NCI-H2081 (cell line): ENCODE data around the gene AHCYL1.

ENCODE experiments used
- DNase-seq, 2 experiments: peaks; one replicate each; lab custom pipeline; 2025; lab: John Stamatoyannopoulos, UW

The AHCYL1 gene

DNA sequence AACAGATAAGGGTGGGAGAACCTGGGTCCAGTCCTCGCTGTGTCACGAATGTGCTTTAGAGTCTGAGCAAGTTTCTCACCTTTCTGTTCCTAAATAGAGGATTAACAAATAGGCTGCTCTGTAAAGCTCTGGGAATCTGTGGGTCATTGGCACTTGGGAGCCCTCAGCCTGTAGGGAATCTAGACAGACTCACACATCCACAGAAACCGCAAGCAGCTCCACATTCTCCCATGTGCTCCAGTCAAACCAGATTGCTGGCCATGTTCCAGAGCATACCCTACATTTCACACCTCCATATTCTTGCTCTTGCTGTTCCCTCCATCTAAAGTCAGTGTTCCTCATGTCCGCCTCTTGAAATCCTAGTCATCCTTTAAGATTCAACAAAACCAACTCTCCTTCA, 7.8 kb upstream of the AHCYL1 start:
- no peak for DNase-seq

DNA sequence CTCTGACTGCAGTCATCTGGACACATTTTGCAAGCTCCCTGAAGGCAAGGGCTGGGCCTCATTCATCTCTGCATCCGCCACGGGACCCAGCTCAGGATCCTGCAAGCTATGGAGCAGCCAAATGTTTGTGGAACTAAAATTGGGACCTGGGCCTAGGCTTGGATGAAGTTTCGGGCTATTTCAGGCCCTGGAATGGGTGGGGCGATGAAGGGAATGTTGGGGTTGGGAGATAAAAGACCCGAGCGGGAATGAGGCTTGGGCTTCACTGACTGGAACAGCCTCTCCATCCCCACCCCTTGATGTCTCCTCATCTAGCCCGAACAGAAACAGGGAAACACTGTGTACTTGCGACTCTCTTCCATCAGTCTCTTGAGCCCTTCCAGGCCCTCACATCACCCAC, 7.3 kb upstream of the AHCYL1 start:
- DNase-seq = no peak

DNA sequence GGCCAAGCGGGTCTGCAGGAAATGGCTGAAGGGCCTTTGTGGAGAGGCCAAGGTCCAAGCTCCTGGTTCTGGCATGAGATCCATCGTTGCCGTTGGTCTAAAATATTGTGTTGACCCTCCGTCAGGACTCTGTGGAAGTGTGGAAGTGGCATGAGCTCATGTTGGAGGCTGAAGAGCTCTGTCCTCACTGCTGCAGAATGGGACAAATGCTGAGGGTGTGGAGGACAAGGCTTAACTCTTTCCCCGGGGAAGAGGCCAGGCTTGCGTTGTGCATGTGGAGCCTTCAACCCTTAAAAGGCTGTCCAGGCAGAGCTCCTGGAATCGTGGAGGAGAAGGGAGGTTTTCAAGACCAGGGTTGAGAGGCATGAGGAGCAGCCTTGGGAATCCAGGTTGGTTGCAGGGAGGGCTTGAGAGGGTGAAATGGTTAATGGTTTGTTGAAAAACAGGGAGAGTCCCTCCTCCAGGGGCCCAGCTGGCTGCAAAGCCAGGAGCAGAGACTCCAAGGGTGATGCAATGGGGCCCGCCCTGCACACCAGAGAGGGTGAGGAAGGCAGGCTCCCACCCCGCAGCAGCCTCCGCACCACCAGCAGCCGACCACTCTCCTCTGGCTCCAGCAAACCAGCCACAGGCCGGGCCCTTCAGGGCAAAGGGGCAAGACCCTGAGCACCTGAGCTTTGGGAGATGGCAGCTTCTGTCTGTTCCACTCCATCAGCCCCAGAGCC, 6.7 kb upstream of the AHCYL1 start:
- no peak for DNase-seq

DNA sequence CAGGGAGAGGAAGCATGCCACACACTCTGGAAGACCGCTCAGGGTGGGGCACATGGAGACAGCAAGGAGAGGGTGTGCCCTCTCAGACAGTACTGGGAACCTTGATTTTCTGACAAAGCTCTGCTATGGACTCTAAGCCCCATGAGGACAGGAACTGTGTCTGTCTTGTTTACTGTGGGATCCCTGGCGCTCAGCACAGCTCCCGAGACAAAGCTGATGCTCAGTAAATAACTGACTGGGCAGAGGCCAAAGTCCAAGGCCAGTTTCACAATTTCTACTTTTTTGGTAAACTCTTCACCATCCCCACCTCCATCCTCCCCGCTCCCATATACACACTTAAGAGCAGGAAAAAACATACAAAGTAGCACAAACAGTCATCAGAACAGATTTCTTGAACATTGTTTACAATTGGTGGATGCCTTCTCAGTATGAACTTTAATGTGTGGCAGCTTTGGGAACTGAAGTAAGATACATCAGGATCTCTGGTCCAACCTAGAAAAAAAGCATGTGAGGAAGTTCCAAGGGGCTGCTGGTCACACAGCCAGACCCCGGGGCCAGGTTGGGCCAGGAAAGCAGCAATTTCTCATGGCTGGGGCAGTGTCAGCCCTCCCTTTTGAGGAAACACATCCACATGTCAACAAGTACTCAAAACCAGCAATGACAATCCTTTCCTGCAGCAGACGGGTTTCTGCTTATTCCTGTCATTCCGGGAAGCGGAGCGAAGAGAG, 5.6 kb upstream of the AHCYL1 start:
- no peak for DNase-seq

DNA sequence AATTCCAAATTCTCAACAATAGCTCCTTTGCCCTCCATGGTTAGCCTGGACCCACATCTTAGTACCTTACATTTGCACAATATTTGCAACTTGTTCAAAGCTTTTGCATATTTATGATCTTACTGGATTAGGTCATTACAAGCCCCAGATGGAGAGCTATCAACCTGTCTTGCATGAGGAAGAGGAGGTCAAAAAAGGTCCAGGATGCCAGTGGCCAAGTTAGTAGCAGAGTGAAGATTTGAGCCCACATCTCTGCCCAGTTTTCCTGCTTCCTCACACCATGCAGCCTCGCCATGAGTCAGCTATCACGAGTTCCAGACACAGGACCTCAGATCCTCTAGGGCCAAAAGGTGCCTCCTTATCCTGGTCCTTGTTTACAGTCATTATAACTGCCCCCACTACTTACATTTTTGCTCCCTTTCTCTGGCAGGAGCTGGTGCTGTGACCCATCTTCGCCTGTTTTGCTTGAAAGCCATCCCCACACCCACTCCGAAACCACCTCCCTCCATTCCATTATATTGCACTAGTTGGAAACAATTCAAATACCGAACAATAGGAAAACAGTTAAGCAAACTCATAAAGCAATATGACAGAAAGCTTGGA, 5.0 kb upstream of the AHCYL1 start:
- no peak for DNase-seq

DNA sequence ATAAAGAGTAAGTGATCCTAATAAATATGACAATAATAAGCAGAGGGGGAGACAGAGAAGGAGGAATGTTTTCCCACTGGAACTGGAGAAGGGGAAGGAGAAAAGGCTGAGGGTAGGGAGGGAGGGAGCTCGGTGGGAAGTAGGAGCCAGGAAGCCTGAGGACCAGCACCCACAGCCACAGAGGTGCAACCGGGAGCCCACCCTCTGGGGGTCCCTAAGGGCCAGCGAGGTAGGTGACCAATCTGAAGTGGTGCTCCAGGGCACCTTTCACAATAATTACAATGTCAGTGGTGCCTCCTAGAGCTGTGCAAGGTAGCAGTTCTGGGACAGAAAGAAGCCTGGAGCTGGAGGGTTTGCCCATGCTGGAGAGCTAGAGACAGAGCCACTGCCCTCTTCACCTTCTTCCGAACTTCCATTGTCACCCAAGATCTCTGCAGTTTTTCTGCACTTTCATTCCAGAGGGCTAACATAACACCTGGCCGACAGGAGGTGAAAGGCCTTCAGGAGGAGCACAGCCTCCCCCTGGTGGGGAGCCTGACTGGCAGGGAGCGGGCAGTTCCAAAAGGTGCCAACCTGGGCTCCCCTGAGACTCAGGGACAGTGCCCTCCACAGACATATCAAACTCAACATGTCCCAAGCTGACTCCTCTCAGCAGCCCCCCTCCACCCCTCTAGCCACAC, 4.1 kb upstream of the AHCYL1 start:
- no peak for DNase-seq

DNA sequence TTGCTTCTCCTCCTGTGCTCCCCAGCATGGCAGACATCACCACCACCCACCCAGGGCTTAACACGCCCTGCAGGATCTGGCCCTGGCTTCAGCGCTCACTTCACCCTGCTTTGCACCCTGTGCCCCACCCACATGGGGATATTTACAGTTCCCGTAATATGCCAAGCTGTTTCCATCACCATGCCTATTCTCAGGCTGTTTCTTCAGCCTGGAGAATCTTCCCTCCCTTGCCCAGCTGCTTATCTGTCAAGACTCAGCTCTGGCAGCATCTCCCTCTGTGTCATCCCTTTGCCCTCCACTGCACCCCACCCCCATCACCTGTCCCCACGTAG, 3.6 kb upstream of the AHCYL1 start:
- DNase-seq = no peak

DNA sequence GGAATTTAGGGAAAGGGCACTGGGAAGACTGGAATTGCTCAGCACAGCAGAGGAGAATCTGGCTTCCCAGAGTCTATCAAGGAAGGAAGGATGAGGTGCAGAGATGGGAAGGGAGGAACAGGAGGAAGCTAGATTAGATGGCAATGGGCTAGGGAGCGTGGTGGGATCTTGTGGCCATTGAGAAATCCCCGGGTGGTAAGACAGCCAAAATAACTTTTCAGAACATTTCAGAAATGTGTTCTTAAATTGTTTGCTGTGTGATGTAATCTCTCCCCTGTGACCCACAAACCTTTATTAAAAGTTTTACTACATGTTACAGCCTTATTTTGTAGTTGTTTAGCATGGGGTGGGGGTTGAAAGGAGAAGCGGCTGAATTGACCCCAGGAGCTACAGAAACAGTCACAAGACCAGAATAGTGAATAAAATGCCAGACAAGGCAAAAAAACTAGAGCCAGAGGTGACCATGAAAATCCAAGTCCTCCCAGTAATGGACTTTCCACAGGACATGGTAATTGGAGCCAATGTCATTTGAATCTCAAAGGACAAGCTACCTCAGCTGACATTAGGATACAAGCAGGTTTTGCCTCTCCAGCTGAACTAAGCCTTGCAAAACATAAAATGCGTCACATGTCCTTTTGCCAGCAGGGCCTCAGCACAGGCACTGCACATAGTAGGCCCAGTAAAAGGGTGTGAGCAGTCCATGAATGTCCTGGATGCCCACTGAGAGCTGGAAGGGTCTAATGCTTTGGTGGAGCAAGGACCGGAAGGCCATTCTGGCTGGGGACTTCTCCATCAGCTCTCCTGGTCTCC, 980 bp upstream of the AHCYL1 start:
- no peak for DNase-seq

DNA sequence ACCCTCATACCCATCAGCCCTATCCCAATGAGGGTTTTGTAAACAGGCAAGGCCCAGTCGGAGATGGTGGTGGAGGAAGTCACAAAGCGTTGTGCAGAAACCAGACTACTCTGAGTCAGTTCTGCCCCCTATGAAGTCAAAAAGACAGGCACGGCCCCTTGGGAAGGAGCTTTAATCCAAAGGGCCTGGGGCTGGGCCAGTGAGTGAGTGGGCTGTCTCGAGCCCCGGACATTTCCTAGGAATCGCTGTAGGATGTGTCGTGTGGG, 442 bp upstream of the AHCYL1 start:
- no peak for DNase-seq

DNA sequence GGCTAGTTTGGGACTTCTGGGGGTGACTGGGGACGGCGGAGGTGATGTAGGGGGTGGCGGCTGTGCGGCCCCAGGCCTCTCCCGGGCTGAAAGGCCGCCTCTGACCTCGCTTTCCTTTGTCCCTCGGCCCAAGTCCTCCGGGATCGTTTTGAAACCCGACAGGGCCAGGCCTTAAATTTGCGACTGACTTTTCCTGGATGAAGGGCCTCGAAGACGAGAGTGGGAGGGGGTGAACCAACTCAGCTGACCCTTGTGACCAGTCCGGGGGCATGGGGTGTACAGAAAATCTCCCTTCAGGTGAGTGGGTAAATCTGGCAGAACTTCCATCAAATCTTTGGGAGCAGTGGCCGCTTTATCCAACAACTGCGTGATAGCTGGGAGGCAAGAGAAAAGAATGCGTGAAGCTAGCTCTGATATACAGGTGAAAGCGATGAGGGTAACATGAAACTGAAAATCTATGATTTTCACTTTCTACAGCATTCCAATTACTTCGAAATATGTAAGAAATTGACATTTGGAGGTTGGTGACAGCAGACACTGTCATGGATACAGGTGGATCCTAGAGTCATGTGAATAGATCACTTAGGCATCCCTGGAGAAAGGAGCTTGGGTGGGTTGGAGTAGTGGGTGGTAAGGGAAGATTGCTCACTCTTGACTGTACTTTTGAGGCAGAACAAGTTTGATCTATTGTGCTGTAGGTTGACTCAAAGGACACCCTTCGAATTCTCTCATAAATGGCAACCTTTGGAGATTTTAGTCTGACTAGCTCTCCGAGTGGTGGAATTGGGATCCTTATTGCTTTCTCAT, 885 bp downstream of the AHCYL1 start:
- DNase-seq = no peak

DNA sequence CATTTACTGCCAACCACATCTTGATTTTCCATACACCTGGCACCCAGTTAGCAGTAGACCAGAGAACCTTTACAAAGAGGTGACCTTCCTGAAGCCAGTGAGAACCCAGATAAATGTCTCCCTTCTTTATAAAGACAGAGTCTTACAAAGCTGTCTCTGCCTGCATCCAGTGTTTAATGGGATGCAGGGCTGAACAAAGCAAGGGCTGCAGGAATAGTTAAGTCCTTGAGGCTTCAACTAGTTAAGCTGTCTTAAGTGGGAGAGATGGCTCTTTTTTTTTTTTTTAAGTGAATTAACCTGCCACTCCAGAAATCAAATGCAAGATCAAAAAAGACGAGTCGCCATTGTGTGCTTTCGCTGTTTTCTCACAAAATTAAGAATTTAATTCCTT, 1.5 kb downstream of the AHCYL1 start:
- no peak for DNase-seq

DNA sequence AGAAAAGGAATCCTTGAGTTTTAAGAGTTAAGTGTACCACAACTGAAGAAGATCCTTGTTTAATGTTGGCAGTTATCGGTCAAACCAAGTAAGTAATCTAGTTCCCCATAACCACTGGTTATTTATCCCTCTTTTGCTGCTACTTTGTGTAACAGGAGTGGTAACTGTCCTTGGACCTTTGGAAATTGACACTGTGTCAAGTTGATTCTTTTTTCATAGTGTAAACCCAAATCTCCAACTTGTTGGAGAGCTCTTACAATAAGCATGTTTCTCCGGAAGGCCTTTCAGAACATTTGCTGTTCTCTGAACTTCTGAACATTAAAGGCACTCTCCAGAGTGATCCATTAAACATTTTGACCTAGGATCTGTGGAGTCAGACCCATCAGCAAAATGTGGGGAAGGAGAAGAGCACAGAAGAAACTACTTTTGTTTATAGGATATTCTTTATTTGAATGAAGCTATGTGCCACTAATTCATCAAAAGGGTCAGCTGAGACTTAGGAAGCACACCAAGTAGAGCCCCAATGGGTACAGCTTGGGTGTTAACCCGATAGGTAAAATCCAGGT, 3.9 kb downstream of the AHCYL1 start:
- no peak for DNase-seq

DNA sequence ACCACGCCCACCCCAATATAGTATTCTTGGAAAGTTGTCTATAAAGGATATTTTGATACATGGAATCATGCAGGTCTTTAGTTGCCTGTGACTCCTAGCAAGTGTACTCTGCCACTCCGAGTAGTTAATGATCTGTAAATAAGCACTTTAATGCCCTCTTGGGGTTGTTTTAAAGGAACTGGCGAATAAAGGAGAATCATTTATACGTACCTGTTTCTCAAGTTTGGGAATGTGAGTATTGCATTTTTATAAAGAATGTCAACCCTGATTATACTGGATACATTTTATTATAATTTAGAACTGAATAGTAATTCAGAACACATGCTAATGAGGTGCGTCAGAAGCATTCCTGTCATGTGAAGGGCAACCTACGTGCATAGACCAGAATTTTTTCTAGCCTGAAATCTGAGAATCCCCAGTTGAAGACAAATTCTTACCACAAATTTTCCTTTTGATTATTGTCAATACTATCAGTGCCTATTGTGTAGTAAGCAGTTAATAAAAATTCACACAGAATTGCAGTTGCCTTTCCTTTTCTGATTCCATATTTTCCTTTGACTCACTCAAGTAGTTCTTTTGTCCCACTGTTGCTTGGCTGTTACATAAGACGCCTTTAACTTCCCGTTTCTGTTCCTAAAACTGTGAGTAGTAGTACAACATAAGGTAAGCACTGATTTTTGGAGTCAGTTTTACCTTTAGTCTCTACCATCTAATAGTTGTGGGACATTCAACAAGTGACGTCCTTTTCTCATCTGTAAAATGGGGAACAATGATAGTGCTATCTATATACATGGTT, 5.1 kb downstream of the AHCYL1 start:
- no peak for DNase-seq

DNA sequence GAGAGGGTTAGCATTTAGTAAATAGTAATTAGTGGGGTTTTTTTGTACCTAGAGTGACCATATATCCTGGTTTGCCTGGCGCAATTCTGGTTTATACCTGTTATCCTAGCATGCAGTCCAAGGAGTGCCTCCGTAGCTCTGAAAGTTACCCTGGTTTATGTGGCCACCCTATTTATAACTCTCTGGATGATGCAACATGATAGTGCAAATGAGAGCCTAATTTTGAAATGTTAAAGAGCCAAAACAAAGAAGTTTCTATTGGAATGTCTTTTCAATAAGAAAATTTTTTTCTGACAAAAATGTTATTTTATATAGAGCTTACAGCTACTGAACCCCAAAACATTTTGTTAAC, 5.7 kb downstream of the AHCYL1 start:
- no peak for DNase-seq

DNA sequence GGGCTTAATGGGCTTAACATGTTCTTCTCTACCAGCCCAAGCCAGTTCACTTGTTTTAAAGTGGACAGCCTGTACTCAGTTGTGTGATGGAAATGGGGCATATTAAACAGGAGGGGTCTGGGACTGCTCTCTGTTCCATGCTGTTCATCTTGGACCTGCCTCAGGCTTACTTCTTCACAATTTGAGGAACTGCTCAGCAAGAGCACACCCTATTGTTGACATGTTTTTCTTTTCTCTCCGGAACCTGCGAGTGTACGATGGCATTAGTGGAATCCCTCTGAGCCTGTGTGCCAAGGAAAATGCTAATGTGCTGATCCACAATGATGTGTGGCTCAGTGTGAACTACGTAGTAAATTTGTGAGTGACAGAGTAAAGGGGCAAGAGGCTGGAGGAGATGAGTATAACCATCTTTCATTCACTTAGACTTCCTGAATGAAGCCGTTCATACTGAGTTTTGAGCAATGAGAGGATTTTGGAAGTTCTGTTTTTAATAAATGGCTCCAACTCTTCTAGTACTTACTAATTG, 6.9 kb downstream of the AHCYL1 start:
- no peak for DNase-seq

DNA sequence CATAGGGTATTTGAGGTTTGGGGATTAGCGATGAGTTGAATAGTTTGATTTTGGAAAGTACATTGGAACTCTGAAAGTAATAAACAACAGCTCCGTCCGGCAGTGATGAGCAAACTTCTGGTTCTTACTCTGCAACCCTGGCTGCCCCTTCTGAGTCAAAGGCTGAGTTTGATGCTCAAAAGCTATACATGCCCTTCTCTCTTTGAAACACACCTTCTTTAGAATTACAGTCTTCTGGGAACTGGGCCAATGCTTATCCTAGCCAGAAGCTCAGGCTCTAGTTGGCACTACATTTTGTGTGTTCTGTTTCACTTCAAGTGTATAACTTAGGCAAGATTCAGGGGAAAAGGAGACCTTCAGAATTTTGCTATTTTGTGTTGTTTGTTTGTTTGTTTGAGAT, 9.3 kb downstream of the AHCYL1 start:
- no peak for DNase-seq

DNA sequence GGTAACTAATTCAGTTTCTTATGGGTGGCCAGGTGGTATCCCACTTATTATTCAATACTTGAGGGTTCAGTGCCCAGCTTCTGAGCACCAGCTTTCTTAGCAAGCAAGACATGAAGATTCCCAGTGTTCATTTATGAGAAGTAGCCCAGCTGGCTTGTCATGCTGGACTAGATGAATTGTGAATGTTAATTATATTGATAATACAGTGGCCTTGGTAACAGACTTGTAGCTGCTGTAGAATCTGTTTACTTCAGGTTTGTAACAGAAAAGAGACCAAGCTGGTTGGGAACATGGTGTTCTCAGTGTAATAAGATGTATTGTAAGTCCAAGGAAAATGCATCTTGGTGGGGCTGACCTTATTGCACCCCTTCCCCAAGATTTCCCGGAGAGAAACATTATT, 10.1 kb downstream of the AHCYL1 start:
- DNase-seq = no peak

DNA sequence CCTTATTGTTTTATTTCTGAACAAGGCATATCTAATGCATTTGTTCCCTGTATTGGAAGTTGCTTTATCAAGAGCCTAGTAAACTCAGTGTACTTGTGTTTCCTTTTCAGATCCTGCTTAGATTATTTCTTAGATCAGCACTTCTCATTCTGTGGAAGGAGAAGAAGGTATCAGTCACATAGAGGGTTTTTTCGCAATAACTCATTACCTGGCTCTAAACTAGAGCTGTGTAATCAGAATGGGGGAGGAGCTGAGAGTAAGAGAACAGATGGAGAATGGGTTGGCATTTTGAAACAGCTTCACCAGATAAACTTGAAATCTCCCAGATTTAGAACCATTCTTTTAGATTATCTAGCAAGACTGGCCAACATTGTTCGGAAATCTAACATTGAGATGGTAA, 11.0 kb downstream of the AHCYL1 start:
- DNase-seq = no peak

DNA sequence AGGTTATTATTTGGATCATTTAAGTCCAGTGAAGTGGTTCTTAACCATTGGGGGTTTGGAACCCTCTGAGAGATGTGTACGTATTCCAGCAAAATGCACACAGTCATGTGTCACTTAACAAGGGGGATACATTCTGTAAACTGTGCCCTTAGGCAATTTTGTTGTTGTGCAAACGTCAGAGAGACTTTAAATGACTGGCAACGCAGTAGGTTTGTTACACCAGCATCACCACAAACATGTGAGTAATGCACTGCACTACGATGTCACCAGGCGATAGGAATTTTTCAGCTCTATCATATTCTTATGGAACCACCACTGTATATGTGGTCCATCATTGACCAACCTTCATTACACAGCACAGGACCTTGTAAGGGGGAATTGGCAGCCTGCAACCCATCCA, 11.9 kb downstream of the AHCYL1 start:
- no peak for DNase-seq

DNA sequence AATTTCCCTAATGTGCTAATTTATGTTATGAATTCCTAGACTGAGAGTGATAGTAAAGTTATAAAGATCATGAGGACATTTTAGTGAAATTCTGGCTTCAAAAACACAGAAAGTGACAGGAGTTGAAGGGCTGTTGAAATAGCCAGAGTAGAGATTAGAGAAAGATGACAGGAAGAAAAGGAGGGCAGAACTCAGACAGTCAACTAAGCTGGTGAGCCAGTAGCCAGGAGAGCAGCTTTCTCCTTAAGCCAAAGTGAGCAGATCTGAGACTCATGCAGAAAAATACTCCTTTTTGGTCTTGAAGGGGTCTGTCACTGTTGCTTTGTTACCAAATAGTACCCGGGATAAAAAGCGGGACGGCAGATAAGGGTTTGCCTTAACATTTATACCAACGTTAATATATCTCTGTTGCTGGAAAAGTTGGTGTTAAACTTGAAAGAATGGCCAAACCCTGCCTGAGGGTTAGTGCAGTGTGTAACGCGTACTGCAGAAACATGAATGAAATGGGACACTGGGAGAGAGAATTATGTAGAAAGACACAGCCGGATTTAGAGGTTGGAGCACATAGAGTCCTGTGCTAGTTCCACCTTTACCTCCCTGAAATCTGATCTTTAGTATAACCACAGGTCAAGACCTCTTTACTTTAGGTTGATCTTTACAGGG, 12.8 kb downstream of the AHCYL1 start:
- no peak for DNase-seq
